ENCODE results near the gene NGDN. TPM values are rescaled to one million over a fixed set of nuclear protein-coding genes. Genes with fewer than 3 reads are reported as not detected.

Gene NGDN
- total RNA-seq, 1 donor from 2014 or later = 23.2 TPM

GRCh38 chr14:23465261-23465660 is 4.2 kb upstream of the NGDN start:
- Mint-ChIP-seq H3K4me1 (ENCODE audit: low read depth) (no peaks in the 10 kb centered on the region), H3K36me3 (ENCODE audit: low read depth) (no peaks in the 10 kb centered on the region), H3K27me3 (ENCODE audit: low read depth) (peaks cover 9% of the 10 kb centered on the region), H3K9me3 (ENCODE audit: low read depth) (peaks cover 2% of the 10 kb centered on the region), H3K4me3 (ENCODE audit: unreplicated experiment) (no peak overlapping the region), H3K27ac (ENCODE audit: unreplicated experiment) (no peak overlapping the region)
- TF ChIP-seq CTCF (IDR thresholded peaks at IDR 0.05) = no peak
- no peak for DNase-seq (ENCODE audit: low spot score)

GRCh38 chr14:23468704-23469126 is 788 bp upstream of the NGDN start:
- no peaks in the 10 kb centered on the region for H3K9me3 Mint-ChIP-seq (ENCODE audit: low read depth)
- H3K4me1 Mint-ChIP-seq (ENCODE audit: low read depth) = no peaks in the 10 kb centered on the region
- no peaks in the 10 kb centered on the region for H3K27me3 Mint-ChIP-seq (ENCODE audit: low read depth)
- peaks cover 4% of the 10 kb centered on the region for H3K36me3 Mint-ChIP-seq (ENCODE audit: low read depth)
- DNase-seq (ENCODE audit: low spot score) = no peak
- H3K27ac Mint-ChIP-seq (ENCODE audit: unreplicated experiment) = no peak overlapping the region
- no peak overlapping the region for H3K4me3 Mint-ChIP-seq (ENCODE audit: unreplicated experiment)
- TF ChIP-seq CTCF (IDR thresholded peaks at IDR 0.05) = no peak

GRCh38 chr14:23469906-23470403 is 452 bp downstream of the NGDN start:
- no peak for DNase-seq (ENCODE audit: low spot score)
- H3K4me3 Mint-ChIP-seq (ENCODE audit: unreplicated experiment) = no peak overlapping the region
- H3K27ac Mint-ChIP-seq (ENCODE audit: unreplicated experiment) = no peak overlapping the region
- H3K9me3 Mint-ChIP-seq (ENCODE audit: low read depth) = no peaks in the 10 kb centered on the region
- no peak for TF ChIP-seq CTCF (IDR thresholded peaks at IDR 0.05)
- H3K36me3 Mint-ChIP-seq (ENCODE audit: low read depth) = peaks cover 4% of the 10 kb centered on the region
- H3K4me1 Mint-ChIP-seq (ENCODE audit: low read depth) = no peaks in the 10 kb centered on the region
- H3K27me3 Mint-ChIP-seq (ENCODE audit: low read depth) = no peaks in the 10 kb centered on the region

GRCh38 chr14:23470947-23471346 is 1.4 kb downstream of the NGDN start:
- Mint-ChIP-seq H3K4me3 (ENCODE audit: unreplicated experiment) (no peak overlapping the region), H3K36me3 (ENCODE audit: low read depth) (peaks cover 10% of the 10 kb centered on the region), H3K27ac (ENCODE audit: unreplicated experiment) (no peak overlapping the region)

GRCh38 chr14:23478109-23478759 is 8.7 kb downstream of the NGDN start:
- peak; percentile 90 for TF ChIP-seq CTCF (IDR thresholded peaks at IDR 0.05)
- no peak for DNase-seq (ENCODE audit: low spot score)
- H3K27me3 Mint-ChIP-seq (ENCODE audit: low read depth) = no peaks in the 10 kb centered on the region

More at GRCh38 chr14:23470947-23471346, 1.4 kb downstream of the NGDN start:
- Mint-ChIP-seq H3K4me1 (ENCODE audit: low read depth) (no peaks in the 10 kb centered on the region), H3K27me3 (ENCODE audit: low read depth) (no peaks in the 10 kb centered on the region), H3K9me3 (ENCODE audit: low read depth) (no peaks in the 10 kb centered on the region)
- no peak for DNase-seq (ENCODE audit: low spot score)
- no peak for TF ChIP-seq CTCF (IDR thresholded peaks at IDR 0.05)

More at GRCh38 chr14:23478109-23478759, 8.7 kb downstream of the NGDN start:
- H3K4me1 Mint-ChIP-seq (ENCODE audit: low read depth) = peaks cover 3% of the 10 kb centered on the region
- H3K9me3 Mint-ChIP-seq (ENCODE audit: low read depth) = no peaks in the 10 kb centered on the region
- H3K4me3 Mint-ChIP-seq (ENCODE audit: unreplicated experiment) = no peak overlapping the region
- H3K36me3 Mint-ChIP-seq (ENCODE audit: low read depth) = peaks cover 22% of the 10 kb centered on the region
- H3K27ac Mint-ChIP-seq (ENCODE audit: unreplicated experiment) = no peak overlapping the region
